Hematopoietic multipotent progenitor cell (in vitro differentiated cells): ENCODE results near the gene HOXA3. TPM values are rescaled to one million over a fixed set of nuclear protein-coding genes. Genes with fewer than 3 reads are reported as not detected.
A peak's percentile ranks its signal among the peaks of the same experiment; 100 is the strongest.

Experiments
- DNase-seq, 3 donors: peaks; one replicate each; pipeline ENCODE4 v3.0.0-alpha.2; 2011 to 2015; ENCODE audit warnings: low read depth in 2 of 3, low spot score in 2 of 3
- total RNA-seq: library from RNA; depleted of rRNA; stranded (reverse); fragments of >200 nt; gene quantifications from one replicate; pipeline ENCODE4 v1.2.3, GENCODE V29; 2012

Gene HOXA3
- total RNA-seq, 1 donor, result 14.3 TPM

DNA sequence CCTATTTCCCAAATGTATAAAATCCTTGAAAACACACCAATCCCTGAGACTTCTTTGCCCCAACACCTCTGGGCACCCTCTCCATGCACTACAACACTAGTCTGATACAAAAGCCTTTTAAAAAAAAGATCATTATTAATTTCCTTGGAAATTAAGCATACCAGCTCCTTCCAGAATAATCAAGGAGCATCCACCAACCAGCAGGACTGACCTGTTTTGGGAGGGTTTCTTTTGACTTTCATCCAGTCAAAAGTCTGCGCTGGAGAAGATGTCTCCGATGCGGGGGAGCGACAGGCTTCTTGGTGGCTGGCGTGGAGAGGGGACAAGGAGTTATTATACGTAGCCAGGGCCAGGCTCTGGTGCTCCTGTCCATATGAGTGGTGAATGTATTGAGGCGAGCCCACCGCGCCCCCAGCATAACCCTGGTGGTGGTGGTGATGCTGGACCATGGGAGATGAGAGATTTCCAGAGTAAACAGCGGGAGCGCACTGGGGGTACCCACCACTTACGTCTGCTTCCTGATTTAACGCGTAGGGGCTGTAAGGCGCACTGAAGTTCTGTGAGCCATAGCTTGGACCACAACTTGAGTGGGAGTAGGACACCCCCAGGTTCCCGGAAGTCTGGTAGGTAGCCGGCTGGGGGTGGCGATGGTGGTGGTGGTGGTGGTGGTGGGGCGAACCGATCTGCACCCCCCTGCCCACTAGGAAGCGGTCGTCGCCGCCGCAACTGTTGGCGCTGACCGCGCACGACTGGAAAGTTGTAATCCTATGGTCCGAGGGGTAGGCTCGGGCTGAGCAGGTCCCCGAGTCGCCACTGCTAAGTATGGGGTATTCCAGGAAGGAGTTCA is 57.1 kb downstream of the HOXA3 start:
- DNase-seq, result no peak

DNA sequence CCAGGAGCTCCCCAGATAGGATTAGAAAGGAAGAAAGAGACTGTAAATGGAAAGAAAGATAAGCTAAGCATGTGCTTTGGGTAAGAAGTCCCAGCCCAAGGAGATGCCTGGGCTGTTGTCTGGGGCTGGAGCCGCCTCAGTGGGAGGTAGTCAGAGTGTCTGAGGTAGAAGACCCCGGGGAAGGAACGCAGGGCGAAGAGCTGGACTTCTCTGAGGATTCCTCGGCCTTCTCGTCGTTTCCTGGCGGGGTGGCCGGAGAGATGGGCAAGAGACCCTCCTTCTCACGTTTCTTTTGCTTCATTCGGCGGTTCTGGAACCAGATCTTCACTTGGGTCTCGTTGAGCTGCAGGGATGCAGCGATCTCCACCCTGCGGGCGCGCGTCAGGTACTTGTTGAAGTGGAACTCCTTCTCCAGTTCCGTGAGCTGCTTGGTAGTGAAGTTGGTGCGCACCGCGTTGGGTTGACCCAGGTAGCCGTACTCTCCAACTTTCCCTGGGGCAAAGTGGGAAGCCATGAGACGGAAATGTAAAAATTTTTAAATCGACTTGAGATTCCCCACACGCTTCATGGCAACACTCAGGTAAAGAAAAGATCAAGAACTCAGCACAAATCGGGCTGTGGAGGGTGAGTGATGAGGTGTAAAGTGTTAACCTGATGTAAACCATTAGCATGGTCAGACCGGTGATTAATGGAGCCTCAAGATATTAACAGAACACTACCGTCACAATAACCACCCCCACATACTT is 57.9 kb downstream of the HOXA3 start:
- no peak for DNase-seq

DNA sequence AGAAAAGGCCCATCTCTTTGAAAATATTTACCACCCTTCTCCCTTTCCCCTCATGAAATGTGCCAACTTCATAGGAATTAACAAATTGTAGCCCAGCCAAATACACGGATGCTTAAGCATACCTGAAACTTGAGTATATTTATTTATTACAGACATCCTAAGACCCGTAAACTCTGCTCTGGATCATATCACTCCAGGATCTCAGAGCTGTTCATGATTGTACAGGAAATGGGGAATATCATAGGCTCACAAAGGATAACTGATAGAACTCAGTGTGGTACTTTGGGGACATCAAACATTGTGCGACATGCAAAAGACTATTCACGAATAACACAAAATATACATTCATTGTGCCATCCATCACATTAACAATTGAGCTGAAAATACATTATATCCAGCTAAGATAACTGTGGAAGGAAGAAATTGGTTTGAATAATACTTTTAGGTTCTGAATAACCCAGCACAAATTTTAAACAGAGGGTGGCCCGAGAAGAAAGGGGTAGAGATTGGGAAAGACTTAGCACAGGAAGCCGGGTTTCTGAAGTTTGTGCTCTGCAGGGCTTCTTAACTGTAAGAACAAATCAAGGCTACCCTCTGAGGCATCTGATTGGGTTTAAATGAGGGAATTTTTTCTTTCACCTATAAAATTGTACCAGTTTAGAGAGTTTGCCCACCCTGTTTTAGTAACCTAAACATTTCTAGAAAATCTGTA is 59.0 kb downstream of the HOXA3 start:
- no peak for DNase-seq

DNA sequence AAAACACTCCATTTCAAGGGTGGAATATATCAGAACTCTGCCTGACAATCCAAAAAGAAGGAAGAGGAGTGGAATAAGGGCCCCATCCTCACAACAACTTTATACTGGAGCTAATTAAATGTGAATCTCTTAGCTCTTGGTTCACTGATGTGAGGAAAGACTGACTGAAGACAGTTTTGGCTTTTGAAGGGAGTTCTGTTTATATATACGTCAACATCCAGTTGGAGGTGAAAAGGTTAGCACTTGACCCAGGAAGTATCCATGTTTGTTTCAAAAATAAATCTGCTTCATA is 59.6 kb downstream of the HOXA3 start:
- DNase-seq, result no peak

DNA sequence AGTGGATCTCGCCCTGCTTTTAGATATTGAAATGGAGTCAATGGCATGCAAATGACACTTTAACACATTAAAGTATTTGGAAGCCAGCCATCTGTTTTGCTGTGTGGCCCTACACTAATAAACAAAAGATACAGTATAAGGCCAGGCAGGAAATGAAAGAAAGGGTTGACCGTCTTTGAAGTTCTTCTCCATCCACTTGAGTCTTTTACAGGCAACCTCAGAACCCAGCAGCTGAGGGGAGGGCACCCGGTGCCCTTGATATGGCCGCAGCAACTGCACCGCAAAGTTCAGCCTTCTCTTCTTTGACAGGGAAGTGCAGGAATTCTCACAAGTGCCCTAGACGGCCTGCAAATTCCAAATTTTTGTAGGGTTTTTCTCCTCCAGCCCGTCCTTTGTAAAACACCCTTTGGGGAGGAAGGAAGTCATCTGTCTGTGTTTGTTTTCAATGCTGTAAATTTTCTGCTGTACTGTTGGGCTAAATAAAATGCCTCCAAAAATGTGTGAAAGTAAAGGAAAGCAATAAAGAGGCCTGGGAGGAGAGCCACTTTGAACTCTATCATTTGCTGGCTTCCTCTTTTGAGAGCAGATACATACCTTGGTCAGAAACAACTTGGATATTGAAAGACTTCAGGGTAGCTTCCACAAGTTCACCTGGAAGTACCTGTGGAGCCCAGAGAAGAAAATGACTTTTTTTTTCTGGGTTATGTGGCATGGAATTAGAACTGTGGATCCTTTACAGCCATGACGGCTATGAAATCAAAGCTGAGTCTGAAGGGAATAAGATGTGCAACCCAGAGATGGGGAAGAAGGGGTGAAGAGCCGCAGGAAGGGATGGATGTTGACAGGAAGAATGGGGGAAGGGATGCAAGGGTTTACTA is 60.2 kb downstream of the HOXA3 start:
- no peak for DNase-seq

DNA sequence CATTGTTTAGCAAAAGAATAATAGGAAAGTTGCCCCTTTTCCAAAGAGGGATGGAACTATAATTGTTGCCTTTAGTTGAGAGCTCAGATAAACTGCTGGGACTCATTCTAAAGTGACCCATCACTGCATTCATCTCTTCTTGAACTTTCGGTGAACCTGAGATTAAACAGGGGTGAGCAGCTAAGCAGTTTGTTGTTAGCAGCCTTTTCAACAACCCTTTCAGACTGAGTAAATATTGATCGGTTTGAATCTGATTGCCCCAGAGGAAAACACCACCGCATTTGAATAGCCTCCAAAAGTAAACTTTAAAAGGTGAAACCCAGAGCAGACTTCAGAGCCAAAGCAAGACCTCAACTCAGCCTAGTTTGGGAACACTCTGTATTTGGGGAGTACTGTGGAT is 61.3 kb downstream of the HOXA3 start:
- no peak for DNase-seq

DNA sequence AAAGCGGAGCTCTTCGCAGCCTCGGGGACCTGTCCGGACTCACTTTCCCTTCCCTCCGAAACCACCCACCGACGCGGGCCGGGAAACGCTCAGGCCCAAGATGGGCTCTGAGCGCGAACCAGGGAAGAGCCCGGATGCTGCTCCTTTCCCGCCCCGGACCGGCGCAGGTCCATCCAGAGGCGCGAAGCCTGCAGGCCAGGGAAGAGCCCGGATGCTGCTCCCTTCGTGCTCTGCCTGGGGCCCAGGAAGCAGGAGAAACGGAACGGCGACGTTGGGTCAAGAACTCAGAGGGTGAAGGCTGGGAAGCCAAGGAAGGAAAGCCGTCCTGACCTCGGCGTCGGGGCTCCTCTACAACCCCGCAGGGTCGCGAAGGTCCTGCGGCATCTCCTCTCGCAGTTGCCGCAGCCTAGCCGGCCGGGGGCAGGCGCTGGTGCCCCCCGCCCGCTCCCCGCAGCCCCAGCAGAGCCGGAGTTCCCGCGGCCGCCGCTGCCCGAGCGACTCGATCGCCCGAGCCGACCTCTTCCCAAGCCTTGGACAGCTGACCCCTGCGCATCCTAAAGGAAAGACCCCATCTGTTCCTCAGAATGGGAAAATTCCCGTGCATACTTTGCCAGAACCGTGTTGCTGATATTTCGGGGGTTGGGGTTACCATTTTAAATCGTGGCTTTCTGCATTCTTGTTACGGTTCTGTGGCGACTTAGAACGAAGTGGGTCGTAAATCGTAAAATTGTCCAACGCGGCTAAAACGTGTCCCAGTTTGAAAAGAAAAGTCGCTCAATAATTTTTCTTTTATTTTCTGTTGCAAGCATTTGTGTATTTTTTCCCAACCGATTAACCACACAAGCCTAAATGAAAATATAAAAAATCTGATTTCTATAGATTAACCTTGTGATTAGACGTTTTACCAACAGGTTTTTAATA is 64.1 kb downstream of the HOXA3 start:
- no peak for DNase-seq

DNA sequence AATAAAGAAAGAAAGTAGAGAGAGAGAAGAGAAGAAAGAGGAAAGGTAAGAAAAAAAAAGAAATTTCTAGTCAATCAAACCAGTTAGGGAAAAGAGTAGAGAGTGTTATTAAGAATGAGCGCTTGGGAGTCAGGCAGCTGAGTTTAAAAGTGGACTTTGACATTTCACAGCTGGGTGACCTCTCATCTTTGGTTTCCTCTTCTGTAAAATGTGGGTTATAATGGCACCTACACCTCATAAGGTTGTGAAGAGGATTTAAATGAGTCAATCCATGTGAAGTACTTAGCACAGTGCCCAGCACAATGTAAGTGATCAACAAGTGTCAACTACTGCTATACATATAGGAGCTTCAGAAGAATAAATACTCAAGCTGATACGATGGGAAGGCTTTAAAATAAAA is 68.7 kb downstream of the HOXA3 start:
- no peak for DNase-seq

DNA sequence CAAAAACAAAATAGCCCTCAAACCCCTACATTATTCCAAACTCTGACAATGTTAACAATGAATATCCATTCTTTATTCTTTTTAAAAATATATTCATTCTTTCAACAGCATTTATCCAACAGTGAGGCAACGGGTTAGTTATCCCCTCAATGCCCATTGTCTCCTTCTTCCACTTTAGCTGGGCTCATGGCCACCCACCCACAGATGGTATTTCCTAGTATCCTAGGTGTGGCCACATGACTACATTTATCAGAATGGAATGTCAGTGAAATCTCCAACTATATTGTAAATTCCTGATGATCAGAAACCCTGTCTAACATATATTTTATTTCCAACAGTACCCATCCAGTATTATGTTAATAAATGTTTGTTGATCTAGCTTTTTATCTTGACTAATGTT is 70.2 kb downstream of the HOXA3 start:
- no peak for DNase-seq

DNA sequence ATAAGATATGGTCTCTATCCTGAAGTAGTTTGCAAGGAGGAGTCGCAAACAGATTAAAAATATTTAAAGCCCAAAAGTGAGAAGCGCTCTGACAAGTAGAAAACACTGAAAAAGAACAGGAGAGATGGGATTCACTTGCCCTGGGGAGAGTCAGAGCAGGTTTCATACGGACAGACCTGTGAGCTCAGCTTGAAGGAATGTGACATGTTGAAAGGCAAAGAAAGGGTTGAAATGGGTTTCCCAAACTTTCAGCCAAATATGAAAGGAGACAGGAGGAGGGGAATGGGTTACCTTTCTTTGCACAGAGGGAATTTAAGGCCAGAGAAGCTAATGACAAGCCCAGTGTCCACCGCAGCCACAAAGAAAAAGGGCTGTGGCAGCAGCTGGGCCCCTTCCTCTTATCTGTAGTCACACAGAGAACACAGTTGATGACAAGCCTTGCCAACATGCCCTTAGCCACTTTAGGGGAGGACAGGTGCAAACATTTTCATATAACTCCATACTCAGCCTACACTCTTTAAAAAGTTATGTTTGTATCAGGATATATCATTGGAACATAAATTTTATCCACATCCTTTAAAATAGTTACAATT is 71.4 kb downstream of the HOXA3 start:
- DNase-seq, result no peak

DNA sequence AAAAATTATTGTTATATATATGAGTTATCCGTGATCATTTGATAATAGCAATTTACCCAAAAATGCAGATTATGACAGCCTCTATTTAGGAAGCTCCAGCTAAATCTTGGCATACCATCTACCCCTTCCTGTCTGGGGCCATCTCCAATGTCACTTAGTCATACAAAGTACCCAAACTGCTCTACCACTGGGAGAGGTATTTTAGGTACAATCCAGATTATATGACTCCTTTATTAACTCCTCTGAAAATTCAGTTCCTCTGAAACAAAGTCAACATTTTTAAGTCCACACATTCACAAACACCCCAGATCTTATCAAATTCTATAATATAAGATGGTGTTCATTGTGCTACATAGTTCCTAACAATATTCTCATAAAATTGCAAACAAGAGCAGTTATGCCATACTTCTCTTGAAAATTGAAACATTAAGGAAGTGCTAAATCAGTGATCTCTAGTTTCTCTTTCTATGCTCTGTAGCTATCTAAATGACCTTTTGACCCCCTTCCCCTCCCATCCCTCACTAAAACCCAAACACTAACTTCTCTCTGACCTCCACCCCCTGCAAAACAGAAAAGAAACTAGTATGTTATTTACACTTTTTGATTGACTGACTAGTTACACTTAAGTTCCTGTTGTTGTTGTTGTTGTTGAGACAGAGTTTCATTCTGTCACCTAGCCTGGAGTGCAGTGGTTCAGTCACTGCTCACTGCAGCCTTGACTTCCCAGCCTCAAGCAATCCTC is 73.0 kb downstream of the HOXA3 start:
- no peak for DNase-seq

DNA sequence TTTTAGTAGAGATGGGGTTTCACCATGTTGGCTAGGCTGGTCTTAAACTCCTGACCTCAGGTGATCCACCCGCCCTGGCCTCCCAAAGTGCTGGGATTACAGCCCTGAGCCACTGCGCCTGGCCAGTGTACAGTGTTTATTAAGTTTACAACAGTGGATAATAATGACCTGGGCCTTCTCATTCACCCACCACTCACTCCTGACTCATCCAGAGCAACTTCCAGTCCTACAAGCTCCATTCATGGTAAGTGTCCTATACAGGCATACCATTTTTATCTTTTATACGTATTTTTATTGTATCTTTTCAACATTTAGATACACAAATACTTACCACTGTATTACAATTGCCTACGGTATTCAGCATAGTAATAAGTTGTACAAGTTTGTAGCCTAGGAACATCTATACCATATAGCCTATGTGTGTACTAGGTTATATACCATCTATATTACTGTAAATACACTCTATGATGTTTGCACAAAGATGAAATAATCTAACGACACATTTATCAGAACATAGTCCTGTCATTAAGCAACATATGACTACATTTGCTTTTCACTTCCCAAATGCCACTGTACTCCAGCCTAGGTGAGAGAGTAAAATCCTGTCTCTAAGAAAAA is 73.7 kb downstream of the HOXA3 start:
- DNase-seq, result no peak

DNA sequence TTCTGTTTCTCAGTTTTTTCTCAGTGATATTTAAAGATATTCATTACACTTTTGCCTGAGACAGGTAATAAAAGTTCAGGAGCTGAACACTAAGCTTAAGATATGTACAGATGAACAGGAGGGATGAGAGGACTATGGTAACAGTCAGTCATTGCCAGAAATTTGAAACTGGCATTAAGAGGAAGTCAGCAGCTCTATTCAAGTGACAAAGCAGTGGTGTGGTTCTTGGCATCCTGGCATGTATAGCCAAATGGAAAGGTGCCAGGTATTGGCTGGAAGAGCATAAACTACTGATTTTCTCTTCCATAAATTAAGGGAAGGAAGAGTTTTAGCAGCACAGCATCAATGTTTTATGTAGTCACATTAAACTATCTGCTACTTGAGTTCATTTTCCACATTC is 79.3 kb downstream of the HOXA3 start:
- DNase-seq, result peak in 1 of 3 donors; percentile 71

DNA sequence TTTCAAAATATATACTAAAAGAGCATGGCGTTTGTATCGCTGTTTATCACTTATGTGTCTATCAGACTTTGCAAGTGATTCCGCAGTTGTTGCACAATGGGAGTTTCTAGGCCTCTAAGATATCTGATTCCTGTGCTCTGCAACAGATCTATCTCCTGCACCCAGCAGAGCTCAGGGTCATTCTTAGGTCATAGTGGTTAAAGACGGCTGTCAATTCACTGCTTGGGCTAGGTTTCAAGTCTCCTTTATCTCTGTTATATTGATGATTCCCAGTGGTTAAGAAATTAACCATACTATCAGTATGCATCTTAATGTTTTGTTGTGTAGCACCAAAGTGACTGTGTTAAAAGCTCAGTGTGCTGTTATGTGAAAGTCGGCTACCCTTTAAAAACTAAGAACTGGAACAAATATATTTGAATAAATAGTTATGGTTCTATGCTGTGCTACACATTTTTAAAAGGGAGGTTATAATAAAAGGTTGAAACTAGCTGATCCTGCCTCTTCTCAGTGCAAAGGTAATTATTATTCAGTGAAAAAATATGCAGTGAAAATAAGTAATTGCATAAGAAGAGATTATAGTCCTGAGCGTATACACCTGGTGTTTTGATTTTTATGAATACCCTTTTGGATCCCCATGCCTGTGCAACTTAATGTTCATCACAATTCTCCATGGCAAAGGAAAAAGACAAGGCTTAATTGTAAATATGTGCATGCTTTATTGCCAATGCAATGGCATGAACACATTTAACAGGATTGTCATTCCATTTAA is 80.6 kb downstream of the HOXA3 start:
- DNase-seq, result no peak

DNA sequence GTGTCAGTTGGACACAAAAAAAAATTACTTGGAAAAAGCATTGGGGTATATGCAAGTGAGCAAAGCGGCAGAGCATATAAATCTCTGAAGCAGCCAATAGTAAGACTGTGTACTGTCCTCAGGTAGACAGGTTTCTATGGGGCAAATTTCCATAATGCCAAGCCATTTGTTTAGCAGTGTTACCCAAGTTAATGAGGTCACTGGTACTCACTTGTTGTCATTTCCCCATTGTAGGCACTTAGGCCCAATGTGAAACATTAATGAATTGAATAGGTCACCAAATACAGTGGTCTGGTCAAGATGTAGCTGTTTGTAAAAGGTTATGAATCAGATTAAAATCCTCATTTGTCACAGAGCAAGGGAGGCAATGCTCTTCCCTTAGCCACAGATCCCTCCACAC is 84.1 kb downstream of the HOXA3 start:
- no peak for DNase-seq

DNA sequence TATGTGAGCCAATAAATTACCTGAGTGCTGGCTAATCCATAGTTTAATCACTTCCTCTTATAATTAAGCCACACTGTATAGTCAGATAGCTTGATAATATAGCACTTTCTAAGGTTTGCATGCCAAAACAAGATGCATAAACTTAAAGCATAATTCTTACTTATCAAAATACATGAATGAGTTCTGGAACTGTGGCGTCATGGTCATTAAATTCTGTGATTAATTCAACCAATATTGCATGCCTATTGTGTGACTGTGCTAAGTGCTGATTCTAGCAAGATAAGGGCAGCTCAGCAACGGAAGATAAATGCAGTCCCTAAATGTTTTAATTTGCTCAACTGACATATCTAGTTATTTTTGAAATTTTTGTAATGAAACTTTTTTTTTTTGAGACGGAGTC is 86.2 kb downstream of the HOXA3 start:
- no peak for DNase-seq

DNA sequence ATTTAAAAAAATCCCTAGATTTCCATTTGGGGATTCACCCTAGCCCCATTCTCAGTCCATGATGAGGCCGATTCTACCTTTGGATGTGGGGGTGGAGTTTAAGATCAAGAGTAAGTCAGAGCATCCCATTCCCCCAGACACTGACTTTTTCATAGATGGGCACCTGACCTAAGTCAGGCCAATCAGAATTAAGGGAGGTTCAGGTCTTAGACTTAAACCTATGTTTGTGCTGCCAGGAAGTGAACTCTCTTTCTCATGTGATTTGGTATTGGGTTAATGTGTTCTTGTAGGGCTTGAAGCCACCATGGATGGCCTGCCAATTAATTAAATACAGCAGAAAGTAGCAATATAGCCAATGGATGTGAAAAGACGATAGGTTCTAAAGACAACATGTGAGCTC is 86.7 kb downstream of the HOXA3 start:
- DNase-seq, result no peak
